ENCODE data around the gene TNRC6B. TPM values are rescaled to one million over a fixed set of nuclear protein-coding genes. Genes with fewer than 3 reads are reported as not detected.

Gene TNRC6B
- total RNA-seq, 1 experiment from 2014 or later, result 50.4 TPM

- TF ChIP-seq E2F1 (CRISPR knock-in tag; IDR thresholded peaks at IDR 0.05) (no peak), ATF1 (CRISPR knock-in tag; IDR thresholded peaks at IDR 0.05) (no peak), ZNF671 (CRISPR knock-in tag; IDR thresholded peaks at IDR 0.05) (no peak), ZBTB43 (CRISPR knock-in tag; IDR thresholded peaks at IDR 0.05) (no peak), MAX (CRISPR knock-in tag; IDR thresholded peaks at IDR 0.05) (no peak)
Observed at GRCh38 chr22:40348025-40348658, 170.4 kb downstream of the TNRC6B start (continued).

GRCh38 chr22:40352763-40353162 is 175.0 kb downstream of the TNRC6B start:
- TF ChIP-seq RELA (CRISPR knock-in tag; IDR thresholded peaks at IDR 0.05; ENCODE audit: borderline replicate concordance), result no peak
- H3K9me3 Mint-ChIP-seq, result no peaks in the 10 kb centered on the region
- DNase-seq (ENCODE audit: low spot score), result no peak
- no peaks in the 10 kb centered on the region for H3K27me3 Mint-ChIP-seq (ENCODE audit: low read depth)
- H3K36me3 Mint-ChIP-seq, result peaks cover 63% of the 10 kb centered on the region
- no peak for ATAC-seq
- no peak overlapping the region for H3K4me3 Mint-ChIP-seq
- peaks cover 5% of the 10 kb centered on the region for H3K4me1 Mint-ChIP-seq
- ChIA-PET CTCF (no interaction called here), POLR2A (no interaction called here)
- no peak overlapping the region for H3K27ac Mint-ChIP-seq

GRCh38 chr22:40361100-40361499 is 183.4 kb downstream of the TNRC6B start:
- no peaks in the 10 kb centered on the region for H3K4me1 Mint-ChIP-seq
- no peak overlapping the region for H3K27ac Mint-ChIP-seq
- no peaks in the 10 kb centered on the region for H3K27me3 Mint-ChIP-seq (ENCODE audit: low read depth)
- H3K4me3 Mint-ChIP-seq, result no peak overlapping the region
- H3K9me3 Mint-ChIP-seq, result no peaks in the 10 kb centered on the region
- DNase-seq (ENCODE audit: low spot score) (no peak), ATAC-seq (no peak)
- H3K36me3 Mint-ChIP-seq, result peaks cover 89% of the 10 kb centered on the region
- ChIA-PET CTCF (no interaction called here), POLR2A (no interaction called here)
- no peak for TF ChIP-seq CTCF (IDR thresholded peaks at IDR 0.05)
- no peak for TF ChIP-seq GTF2I (CRISPR knock-in tag; conservative IDR thresholded peaks at IDR 0.05)
- TF ChIP-seq ZNF281 (CRISPR knock-in tag; IDR thresholded peaks at IDR 0.05), result no peak
- TF ChIP-seq ZNF425 (CRISPR knock-in tag; conservative IDR thresholded peaks at IDR 0.05), result no peak
- TF ChIP-seq ZNF532 (CRISPR knock-in tag; IDR thresholded peaks at IDR 0.05; ENCODE audit: borderline replicate concordance), result no peak
- TF ChIP-seq KAT7 (CRISPR knock-in tag; IDR thresholded peaks at IDR 0.05; ENCODE audit: borderline replicate concordance), result no peak
- TF ChIP-seq HMGXB4 (CRISPR knock-in tag; IDR thresholded peaks at IDR 0.05), result no peak
- TF ChIP-seq ZNF671 (CRISPR knock-in tag; IDR thresholded peaks at IDR 0.05), result no peak
- no peak for TF ChIP-seq ZBTB43 (CRISPR knock-in tag; IDR thresholded peaks at IDR 0.05)
- TF ChIP-seq FOXJ3 (CRISPR knock-in tag; IDR thresholded peaks at IDR 0.05; ENCODE audit: borderline replicate concordance), result no peak
